Measurements from ENCODE around the gene MYBBP1A.

The MYBBP1A gene

GRCh38 chr17:4536259-4536741, 18.9 kb downstream of the MYBBP1A start:
- peak overlapping the region; percentile 28; the same call in 1 of the 2 replicates for H3K27ac ChIP-seq (replicated peaks)
- H3K27me3 ChIP-seq (ENCODE audit: insufficient read depth, poor library complexity, severe bottlenecking) = no peaks in the 10 kb centered on the region
- TF ChIP-seq GABPA (IDR thresholded peaks at IDR 0.05; ENCODE audit: low read depth) (no peak), POLR2AphosphoS5 (IDR thresholded peaks at IDR 0.05; ENCODE audit: low read depth) (peak; percentile 40)
- H3K4me3 ChIP-seq (replicated peaks; ENCODE audit: insufficient read depth, low read length) = no peak overlapping the region
- peak in 1 of 2 experiments; percentile 48 for DNase-seq (ENCODE audit: low read depth in 1 of 2, low spot score in 1 of 2)

- no peak for TF ChIP-seq GABPA (IDR thresholded peaks at IDR 0.05; ENCODE audit: low read depth)
- no peak for TF ChIP-seq POLR2AphosphoS5 (IDR thresholded peaks at IDR 0.05; ENCODE audit: low read depth)
- TF ChIP-seq, protein P1, sequence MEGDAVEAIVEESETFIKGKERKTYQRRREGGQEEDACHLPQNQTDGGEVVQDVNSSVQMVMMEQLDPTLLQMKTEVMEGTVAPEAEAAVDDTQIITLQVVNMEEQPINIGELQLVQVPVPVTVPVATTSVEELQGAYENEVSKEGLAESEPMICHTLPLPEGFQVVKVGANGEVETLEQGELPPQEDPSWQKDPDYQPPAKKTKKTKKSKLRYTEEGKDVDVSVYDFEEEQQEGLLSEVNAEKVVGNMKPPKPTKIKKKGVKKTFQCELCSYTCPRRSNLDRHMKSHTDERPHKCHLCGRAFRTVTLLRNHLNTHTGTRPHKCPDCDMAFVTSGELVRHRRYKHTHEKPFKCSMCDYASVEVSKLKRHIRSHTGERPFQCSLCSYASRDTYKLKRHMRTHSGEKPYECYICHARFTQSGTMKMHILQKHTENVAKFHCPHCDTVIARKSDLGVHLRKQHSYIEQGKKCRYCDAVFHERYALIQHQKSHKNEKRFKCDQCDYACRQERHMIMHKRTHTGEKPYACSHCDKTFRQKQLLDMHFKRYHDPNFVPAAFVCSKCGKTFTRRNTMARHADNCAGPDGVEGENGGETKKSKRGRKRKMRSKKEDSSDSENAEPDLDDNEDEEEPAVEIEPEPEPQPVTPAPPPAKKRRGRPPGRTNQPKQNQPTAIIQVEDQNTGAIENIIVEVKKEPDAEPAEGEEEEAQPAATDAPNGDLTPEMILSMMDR (IDR thresholded peaks at IDR 0.05; ENCODE audit: insufficient read depth, low read length) = no peak
- TF ChIP-seq, protein P2, sequence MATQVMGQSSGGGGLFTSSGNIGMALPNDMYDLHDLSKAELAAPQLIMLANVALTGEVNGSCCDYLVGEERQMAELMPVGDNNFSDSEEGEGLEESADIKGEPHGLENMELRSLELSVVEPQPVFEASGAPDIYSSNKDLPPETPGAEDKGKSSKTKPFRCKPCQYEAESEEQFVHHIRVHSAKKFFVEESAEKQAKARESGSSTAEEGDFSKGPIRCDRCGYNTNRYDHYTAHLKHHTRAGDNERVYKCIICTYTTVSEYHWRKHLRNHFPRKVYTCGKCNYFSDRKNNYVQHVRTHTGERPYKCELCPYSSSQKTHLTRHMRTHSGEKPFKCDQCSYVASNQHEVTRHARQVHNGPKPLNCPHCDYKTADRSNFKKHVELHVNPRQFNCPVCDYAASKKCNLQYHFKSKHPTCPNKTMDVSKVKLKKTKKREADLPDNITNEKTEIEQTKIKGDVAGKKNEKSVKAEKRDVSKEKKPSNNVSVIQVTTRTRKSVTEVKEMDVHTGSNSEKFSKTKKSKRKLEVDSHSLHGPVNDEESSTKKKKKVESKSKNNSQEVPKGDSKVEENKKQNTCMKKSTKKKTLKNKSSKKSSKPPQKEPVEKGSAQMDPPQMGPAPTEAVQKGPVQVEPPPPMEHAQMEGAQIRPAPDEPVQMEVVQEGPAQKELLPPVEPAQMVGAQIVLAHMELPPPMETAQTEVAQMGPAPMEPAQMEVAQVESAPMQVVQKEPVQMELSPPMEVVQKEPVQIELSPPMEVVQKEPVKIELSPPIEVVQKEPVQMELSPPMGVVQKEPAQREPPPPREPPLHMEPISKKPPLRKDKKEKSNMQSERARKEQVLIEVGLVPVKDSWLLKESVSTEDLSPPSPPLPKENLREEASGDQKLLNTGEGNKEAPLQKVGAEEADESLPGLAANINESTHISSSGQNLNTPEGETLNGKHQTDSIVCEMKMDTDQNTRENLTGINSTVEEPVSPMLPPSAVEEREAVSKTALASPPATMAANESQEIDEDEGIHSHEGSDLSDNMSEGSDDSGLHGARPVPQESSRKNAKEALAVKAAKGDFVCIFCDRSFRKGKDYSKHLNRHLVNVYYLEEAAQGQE (IDR thresholded peaks at IDR 0.05; ENCODE audit: insufficient replicate concordance, low read depth) = no peak
- no peak for TF ChIP-seq SPI1 (IDR thresholded peaks at IDR 0.05; ENCODE audit: borderline replicate concordance, low read depth)
Measured at GRCh38 chr17:4535667-4536258, 19.4 kb downstream of the MYBBP1A start.

DNA sequence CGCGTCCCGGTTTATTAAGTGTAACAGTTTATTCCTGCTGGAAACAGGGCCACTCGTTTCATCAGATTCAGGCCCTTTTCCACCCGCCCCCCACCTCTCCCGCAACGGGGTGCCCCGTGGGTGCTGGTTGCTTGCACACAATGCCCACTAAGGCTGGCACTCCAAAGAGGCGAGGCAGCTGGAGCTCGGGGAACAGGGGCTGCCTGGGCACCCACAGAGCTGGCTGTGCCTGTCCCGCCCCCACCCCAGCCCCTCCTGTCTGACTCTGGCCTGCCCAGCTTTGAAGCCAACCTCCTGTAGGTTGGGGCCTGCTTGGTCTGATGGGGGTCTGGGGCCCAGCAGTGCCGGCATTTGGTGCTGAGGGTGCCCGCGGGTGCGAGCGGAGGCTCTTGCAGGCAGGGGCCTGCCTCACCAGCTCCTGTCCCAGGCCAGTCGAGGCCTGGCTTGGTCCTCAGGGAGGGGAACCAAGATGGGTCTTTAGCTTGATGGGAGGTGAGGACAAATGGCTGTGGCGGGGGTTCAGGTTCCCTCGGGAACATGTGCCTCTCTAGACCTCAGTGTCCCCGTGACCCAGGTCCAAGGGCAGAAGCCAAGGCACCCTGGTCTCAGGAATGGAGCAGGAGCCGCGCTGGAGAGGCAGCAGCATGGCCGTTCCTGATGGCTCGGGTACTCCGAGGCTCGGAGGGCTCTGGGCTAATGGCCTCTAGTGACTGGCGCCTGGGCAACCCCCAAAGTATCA, 20.1 kb downstream of the MYBBP1A start:
- Histone ChIP-seq H3K27me3 (ENCODE audit: insufficient read depth, poor library complexity, severe bottlenecking) (no peaks in the 10 kb centered on the region), H3K27ac (replicated peaks) (no peak overlapping the region), H3K4me3 (replicated peaks; ENCODE audit: insufficient read depth, low read length) (no peak overlapping the region)
- no peak for DNase-seq (ENCODE audit: low read depth in 1 of 2, low spot score in 1 of 2)
- TF ChIP-seq, protein P1 (IDR thresholded peaks at IDR 0.05; ENCODE audit: insufficient read depth, low read length) = no peak
- TF ChIP-seq, protein P2 (IDR thresholded peaks at IDR 0.05; ENCODE audit: insufficient replicate concordance, low read depth) = no peak
- TF ChIP-seq POLR2AphosphoS5 (IDR thresholded peaks at IDR 0.05; ENCODE audit: low read depth) (no peak; the same call in 1 of the 2 replicates), SPI1 (IDR thresholded peaks at IDR 0.05; ENCODE audit: borderline replicate concordance, low read depth) (no peak), GABPA (IDR thresholded peaks at IDR 0.05; ENCODE audit: low read depth) (no peak)

More at GRCh38 chr17:4535667-4536258, 19.4 kb downstream of the MYBBP1A start:
- Histone ChIP-seq H3K27me3 (ENCODE audit: insufficient read depth, poor library complexity, severe bottlenecking) (no peaks in the 10 kb centered on the region), H3K27ac (replicated peaks) (peak overlapping the region; percentile 28; the same call in 1 of the 2 replicates), H3K4me3 (replicated peaks; ENCODE audit: insufficient read depth, low read length) (no peak overlapping the region)
- no peak for DNase-seq (ENCODE audit: low read depth in 1 of 2, low spot score in 1 of 2)

DNA sequence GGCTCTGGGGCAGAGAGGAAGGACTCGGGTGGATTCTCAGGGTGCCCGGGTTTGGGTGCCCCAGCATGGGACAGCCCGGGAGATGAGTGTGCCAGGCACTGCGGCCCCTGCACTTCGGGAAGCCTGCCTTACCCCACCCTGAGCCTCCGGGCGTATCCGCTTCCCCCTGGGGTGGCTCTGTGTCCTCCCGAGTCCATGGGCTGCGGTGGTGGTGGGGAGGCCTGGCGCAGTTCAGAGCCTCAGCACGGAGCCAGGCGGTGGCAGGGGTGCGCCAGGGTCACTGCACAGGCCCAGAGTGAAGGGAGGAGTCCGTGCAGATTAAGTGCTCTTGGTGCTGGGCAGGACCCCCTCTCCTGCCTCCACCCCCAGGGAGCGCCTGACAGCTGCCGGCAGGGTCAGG, 20.7 kb downstream of the MYBBP1A start:
- H3K27ac ChIP-seq (replicated peaks) = no peak overlapping the region
- H3K27me3 ChIP-seq (ENCODE audit: insufficient read depth, poor library complexity, severe bottlenecking) = no peaks in the 10 kb centered on the region
- no peak overlapping the region for H3K4me3 ChIP-seq (replicated peaks; ENCODE audit: insufficient read depth, low read length)
- no peak for DNase-seq (ENCODE audit: low read depth in 1 of 2, low spot score in 1 of 2)
- TF ChIP-seq SPI1 (IDR thresholded peaks at IDR 0.05; ENCODE audit: borderline replicate concordance, low read depth) = no peak
- TF ChIP-seq, protein P1 (IDR thresholded peaks at IDR 0.05; ENCODE audit: insufficient read depth, low read length) = no peak
- TF ChIP-seq, protein P2 (IDR thresholded peaks at IDR 0.05; ENCODE audit: insufficient replicate concordance, low read depth) = no peak
- TF ChIP-seq POLR2AphosphoS5 (IDR thresholded peaks at IDR 0.05; ENCODE audit: low read depth) = no peak
- TF ChIP-seq GABPA (IDR thresholded peaks at IDR 0.05; ENCODE audit: low read depth) = no peak
